Mucosa of stomach (tissue), 1 donor: ENCODE data around the gene HBG2.

Experiments
- H3K27me3 ChIP-seq: one replicate; pipeline ENCODE4 v1.7.0; 2013; ENCODE audit warnings: mild to moderate bottlenecking, low read length; ENCODE audit not compliant: control insufficient read depth, insufficient read depth
- H3K36me3 ChIP-seq: one replicate; pipeline ENCODE4 v1.7.0; 2013; ENCODE audit warnings: low read length; ENCODE audit not compliant: control insufficient read depth, insufficient read depth
- H3K4me1 ChIP-seq: one replicate; pipeline ENCODE4 v1.7.0; 2013; ENCODE audit warnings: mild to moderate bottlenecking, low read length; ENCODE audit not compliant: control insufficient read depth, insufficient read depth
- H3K4me3 ChIP-seq: one replicate; pipeline ENCODE4 v1.7.0; 2013; ENCODE audit warnings: low read length
- H3K9ac ChIP-seq: one replicate; pipeline ENCODE4 v1.7.0; 2013; ENCODE audit warnings: mild to moderate bottlenecking, low read length, moderate library complexity
- H3K9me3 ChIP-seq: one replicate; pipeline ENCODE4 v1.7.0; 2013; ENCODE audit warnings: mild to moderate bottlenecking, low read length, moderate library complexity; ENCODE audit not compliant: control insufficient read depth
- donor health status: Pancreatic carcinoma.

The HBG2 gene

GRCh38 chr11:5242933-5243815, 11.4 kb downstream of the HBG2 start:
- H3K36me3 ChIP-seq: no peaks in the 10 kb centered on the region
- H3K9ac ChIP-seq: no peak overlapping the region
- H3K4me3 ChIP-seq: no peak overlapping the region
- no peaks in the 10 kb centered on the region for H3K27me3 ChIP-seq
- no peaks in the 10 kb centered on the region for H3K4me1 ChIP-seq
- no peaks in the 10 kb centered on the region for H3K9me3 ChIP-seq

- Histone ChIP-seq H3K9ac (no peak overlapping the region), H3K27me3 (no peaks in the 10 kb centered on the region), H3K9me3 (no peaks in the 10 kb centered on the region), H3K4me3 (no peak overlapping the region), H3K4me1 (no peaks in the 10 kb centered on the region), H3K36me3 (no peaks in the 10 kb centered on the region)
These were observed 12.4 kb downstream of the HBG2 start for GRCh38 chr11:5242208-5242607.

- Histone ChIP-seq H3K9me3 (no peaks in the 10 kb centered on the region), H3K9ac (no peak overlapping the region), H3K4me1 (no peaks in the 10 kb centered on the region), H3K36me3 (no peaks in the 10 kb centered on the region), H3K27me3 (no peaks in the 10 kb centered on the region), H3K4me3 (no peak overlapping the region)
These were observed 13.1 kb downstream of the HBG2 start for GRCh38 chr11:5241458-5241857.

- H3K36me3 ChIP-seq: no peaks in the 10 kb centered on the region
- H3K4me1 ChIP-seq: no peaks in the 10 kb centered on the region
- H3K4me3 ChIP-seq: no peak overlapping the region
- H3K9me3 ChIP-seq: no peaks in the 10 kb centered on the region
- no peak overlapping the region for H3K9ac ChIP-seq
- H3K27me3 ChIP-seq: no peaks in the 10 kb centered on the region
These were observed 14.1 kb downstream of the HBG2 start for GRCh38 chr11:5240458-5240857.

- no peaks in the 10 kb centered on the region for H3K9me3 ChIP-seq
- no peaks in the 10 kb centered on the region for H3K27me3 ChIP-seq
- no peak overlapping the region for H3K9ac ChIP-seq
- H3K4me3 ChIP-seq: no peak overlapping the region
- no peaks in the 10 kb centered on the region for H3K4me1 ChIP-seq
- H3K36me3 ChIP-seq: no peaks in the 10 kb centered on the region
These were observed 14.5 kb downstream of the HBG2 start for GRCh38 chr11:5240056-5240455.

GRCh38 chr11:5239046-5239445, 15.5 kb downstream of the HBG2 start:
- H3K36me3 ChIP-seq: no peaks in the 10 kb centered on the region
- no peaks in the 10 kb centered on the region for H3K9me3 ChIP-seq
- H3K9ac ChIP-seq: no peak overlapping the region
- H3K27me3 ChIP-seq: no peaks in the 10 kb centered on the region
- H3K4me1 ChIP-seq: no peaks in the 10 kb centered on the region
- no peak overlapping the region for H3K4me3 ChIP-seq

GRCh38 chr11:5238486-5238885, 16.1 kb downstream of the HBG2 start:
- H3K9me3 ChIP-seq: no peaks in the 10 kb centered on the region

GRCh38 chr11:5237420-5237819, 17.2 kb downstream of the HBG2 start:
- Histone ChIP-seq H3K4me1 (no peaks in the 10 kb centered on the region), H3K36me3 (no peaks in the 10 kb centered on the region), H3K27me3 (no peaks in the 10 kb centered on the region), H3K9ac (no peak overlapping the region), H3K4me3 (no peak overlapping the region), H3K9me3 (no peaks in the 10 kb centered on the region)

More at GRCh38 chr11:5238486-5238885, 16.1 kb downstream of the HBG2 start:
- Histone ChIP-seq H3K36me3 (no peaks in the 10 kb centered on the region), H3K4me1 (no peaks in the 10 kb centered on the region), H3K4me3 (no peak overlapping the region), H3K27me3 (no peaks in the 10 kb centered on the region), H3K9ac (no peak overlapping the region)

- Histone ChIP-seq H3K27me3 (no peaks in the 10 kb centered on the region), H3K4me1 (no peaks in the 10 kb centered on the region), H3K9ac (no peak overlapping the region), H3K4me3 (no peak overlapping the region), H3K36me3 (no peaks in the 10 kb centered on the region), H3K9me3 (no peaks in the 10 kb centered on the region)
These were observed 19.1 kb downstream of the HBG2 start for GRCh38 chr11:5235364-5236095.

- no peaks in the 10 kb centered on the region for H3K27me3 ChIP-seq
- no peak within 1 kb of the TSS for H3K9ac ChIP-seq
- no peaks in the 10 kb centered on the region for H3K4me1 ChIP-seq
- H3K9me3 ChIP-seq: no peaks in the 10 kb centered on the region
- H3K36me3 ChIP-seq: no peaks in the 10 kb centered on the region
- H3K4me3 ChIP-seq: no peak within 1 kb of the TSS
These were observed 20.2 kb downstream of the HBG2 start, which contains the start of gene HBD for GRCh38 chr11:5234381-5234834. Gene HBD (minus strand): TSS chr11:5234483. CDS start chr11:5234433, 50 bp downstream.

- Histone ChIP-seq H3K4me1 (no peaks in the 10 kb centered on the region), H3K4me3 (no peak overlapping the region), H3K9ac (no peak overlapping the region), H3K27me3 (no peaks in the 10 kb centered on the region), H3K9me3 (no peaks in the 10 kb centered on the region), H3K36me3 (no peaks in the 10 kb centered on the region)
These were observed 21.3 kb downstream of the HBG2 start for GRCh38 chr11:5233307-5233706.

- H3K9ac ChIP-seq: no peak overlapping the region
- H3K4me1 ChIP-seq: no peaks in the 10 kb centered on the region
- no peaks in the 10 kb centered on the region for H3K36me3 ChIP-seq
- H3K27me3 ChIP-seq: no peaks in the 10 kb centered on the region
- H3K9me3 ChIP-seq: no peaks in the 10 kb centered on the region
- no peak overlapping the region for H3K4me3 ChIP-seq
These were observed 21.8 kb downstream of the HBG2 start for GRCh38 chr11:5232821-5233220.
